ENCODE results near the gene LIPG.

The LIPG gene

DNA sequence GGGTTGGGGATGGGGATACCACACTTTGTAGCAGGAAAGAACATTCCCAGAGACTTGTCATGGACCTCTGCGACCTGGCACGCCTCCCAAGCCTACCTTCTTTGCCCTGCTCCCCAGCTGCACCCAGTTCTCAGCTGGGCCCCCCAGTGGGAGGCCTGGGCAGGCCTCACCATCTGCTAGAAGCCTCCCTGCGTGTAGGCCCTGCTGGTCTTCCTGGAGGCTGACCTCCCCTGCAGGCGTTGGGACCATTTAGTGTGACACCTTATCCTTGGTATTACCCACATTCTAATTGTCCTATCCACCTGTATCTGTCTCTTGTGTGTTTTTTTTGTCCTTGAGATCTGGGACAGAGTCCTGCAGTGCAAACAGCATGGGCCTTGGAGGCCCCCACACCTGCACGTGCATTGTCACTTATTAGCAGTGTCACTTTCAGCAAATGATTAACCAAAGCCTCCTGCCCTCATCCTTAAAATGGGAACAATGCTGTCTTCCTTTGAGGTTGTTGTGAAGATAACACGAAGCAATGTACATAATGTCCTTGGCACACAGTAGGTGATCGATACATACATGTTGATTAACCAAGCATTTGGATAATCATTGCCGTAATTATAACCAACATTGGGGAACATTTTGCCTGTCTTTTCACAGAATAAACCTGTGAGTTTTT is 77.2 kb downstream of the LIPG start:
- DNase-seq (ENCODE audit: low read depth): no peak

DNA sequence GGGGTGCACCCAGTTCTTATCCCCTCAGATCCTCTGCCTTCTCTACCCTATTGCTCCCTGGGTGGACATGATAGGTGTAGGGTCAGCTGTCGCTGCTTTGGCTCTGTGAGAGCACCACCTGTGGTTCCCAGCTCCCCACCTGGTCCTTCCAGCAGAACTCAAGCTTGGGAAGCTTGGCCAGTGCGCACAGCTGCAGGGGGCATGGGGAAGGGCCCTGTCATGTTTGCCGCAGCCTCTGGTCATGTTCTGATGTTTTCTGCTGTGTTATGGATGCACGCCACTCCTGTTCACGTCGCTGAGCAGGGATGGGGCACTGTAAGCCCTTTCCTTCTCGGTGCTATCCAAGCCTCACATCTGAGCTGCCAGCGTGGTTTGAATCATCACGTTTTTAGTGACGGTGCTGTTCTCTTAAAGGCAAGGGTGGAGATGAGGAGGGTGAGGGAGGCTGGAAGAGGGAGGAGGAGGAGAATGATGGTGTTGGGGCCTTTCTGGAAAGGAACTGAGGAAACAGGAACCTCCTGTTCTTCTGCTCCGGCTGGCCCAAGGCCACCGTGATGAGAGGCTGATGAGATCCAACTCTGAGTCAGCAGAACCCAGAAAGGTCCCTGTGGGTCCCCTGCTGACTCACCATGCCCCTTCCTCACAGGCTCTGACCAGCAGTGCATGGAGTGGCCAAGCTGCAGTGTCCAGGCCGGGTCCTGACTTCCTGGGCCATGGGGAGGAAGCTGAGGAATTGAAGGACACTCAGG is 78.0 kb downstream of the LIPG start:
- DNase-seq (ENCODE audit: low read depth): no peak

DNA sequence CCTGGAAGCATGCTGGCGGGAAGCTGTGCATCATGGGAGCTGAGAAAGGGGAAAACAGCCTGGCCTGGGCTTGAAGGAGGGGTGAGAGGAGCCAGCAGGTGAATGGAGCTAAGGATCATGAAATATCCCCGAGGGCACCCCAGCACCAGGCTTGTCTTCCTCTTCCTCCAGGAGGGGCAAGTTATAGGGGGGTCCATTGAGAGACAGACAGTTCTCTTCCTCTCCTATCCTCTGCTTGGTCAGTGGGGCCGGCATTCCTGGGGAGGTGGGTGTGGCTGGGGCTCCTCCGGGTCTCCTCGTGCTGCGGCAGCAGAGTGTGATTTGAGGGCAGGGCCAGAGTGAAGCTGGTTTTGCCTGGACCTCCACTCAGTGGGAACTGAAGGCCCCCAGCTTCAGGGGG is 78.9 kb downstream of the LIPG start:
- no peak for DNase-seq (ENCODE audit: low read depth)

DNA sequence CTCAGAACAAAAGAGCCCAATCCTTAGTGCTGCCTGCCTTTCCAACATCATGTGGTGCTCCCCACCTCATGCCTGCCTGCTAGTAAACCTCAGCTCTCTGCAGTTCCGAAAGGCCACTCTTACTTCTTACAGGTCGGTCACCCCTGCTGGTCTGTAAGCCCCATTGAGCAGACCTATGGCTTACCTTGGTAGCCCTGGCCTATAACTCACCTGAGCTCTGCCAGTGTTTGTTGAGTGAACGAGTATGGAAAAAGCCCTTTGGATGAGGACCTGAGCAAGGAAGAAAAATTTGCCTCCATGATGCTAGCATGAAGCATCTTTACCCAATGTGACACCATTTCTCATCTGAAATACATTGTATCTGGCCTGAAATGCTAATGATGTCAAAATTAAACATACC is 83.3 kb downstream of the LIPG start:
- no peak for DNase-seq (ENCODE audit: low read depth)

DNA sequence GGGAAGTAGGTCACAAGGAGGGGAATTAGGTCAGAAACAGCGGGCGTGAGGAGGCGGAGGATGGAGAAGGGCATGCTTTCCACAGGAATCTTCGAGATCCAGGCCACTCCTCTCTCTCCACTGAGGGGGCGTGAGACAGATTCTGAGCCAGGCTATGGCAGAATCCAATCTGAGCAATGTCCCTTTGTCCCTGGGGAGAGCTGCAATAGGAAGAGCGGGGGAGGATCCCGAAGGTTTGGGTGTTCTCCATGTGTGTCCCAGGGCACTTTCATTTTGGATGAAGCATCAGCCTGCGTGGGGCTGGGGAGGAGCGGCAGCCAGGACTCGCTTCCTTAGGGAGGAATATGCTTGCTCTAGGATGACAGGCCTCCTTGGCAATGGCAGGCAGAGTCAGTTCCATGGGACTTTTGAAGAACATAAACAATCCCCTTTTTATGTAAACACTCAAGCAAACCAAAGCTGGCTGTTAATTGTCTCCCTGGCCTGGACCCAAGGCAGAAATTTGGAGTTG is 84.0 kb downstream of the LIPG start:
- no peak for DNase-seq (ENCODE audit: low read depth)

DNA sequence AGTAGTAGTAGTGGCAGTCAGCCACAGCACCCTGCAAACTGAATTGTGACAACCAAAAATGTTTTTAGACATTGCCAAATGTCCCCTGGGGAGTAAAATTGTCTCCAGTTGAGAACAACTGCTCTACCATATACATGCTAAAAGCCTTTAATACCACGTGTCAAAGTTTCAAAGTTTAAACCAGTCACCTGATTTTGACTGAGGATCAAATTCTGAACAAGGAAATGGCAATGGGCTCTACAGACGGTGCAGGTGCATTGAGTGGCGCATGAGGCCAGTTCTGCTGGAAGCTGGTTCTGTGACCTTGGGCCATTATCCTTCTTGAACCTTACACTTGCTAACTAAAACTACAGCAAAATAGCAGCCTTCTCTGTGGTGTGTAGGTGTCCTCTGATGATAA is 85.0 kb downstream of the LIPG start:
- no peak for DNase-seq (ENCODE audit: low read depth)

DNA sequence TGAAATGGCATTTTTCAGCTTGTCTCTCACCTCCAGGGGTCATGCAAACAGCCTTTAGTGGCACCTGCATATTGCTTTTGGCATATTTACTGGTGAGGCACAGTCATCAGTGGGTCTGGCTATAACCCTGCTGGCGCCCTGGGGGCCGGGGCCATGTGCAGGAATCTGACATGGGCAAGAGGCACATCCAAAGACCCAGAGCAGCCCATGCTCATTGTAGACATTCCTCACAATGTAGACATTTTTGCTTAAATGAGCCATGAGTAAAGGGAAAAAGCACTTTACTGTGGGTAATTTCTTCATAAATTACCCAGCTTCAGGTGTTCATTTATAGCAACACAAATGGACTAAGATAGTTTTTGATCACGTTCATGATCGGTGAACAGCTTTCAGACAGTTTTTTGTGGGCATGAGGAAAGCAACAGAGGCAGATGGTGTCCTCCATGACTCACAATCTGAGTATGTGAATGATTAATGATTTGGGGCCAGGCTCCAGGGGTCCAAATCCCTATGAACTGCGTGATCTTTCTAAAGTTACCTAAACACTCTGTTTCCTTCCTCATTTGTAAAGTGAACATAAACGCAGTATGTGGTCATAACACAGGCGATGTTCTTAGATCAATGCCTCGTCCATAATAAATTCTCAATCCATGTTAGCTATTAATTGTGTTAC is 85.8 kb downstream of the LIPG start:
- no peak for DNase-seq (ENCODE audit: low read depth)

DNA sequence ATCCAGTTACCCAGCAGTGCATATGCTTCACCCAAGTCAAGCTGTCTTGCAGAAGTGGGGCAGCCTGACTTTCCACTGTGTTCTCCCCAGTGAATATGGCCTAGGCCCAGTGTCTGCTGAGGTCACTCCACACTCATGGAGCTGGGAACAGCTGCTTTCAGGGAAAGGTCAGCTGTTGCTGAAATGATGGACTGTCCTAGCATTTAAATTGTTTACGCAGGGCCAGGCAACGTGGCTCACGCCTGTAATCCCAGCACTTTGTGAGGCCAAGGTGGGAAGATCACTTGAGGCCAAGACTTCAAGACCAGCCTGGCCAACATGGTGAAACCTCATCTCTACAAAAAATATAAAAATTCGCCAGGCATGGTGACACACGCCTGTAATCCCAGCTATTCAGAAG is 86.5 kb downstream of the LIPG start:
- DNase-seq (ENCODE audit: low read depth): no peak
